CD4-positive, alpha-beta T cell (primary cell): ENCODE results near the gene CORO7. TPM values are rescaled to one million over a fixed set of nuclear protein-coding genes. Genes with fewer than 3 reads are reported as not detected.
A peak's percentile ranks its signal among the peaks of the same experiment; 100 is the strongest.
"Not testable (repeated sequence)": the region's sequence is repeated elsewhere in the genome, so short reads cannot be mapped to it uniquely, and the experiment has no call there.

Experiments used
- ATAC-seq: fragments of 200-7000 bp; cut with Tn5 transposase; one replicate; pipeline ENCODE4 v1.10.0; 2022; ENCODE audit warnings: mild to moderate bottlenecking; ENCODE audit not compliant: poor library complexity
- CTCF ChIA-PET: fragments of 350-600 bp; sonication (Branson Sonifier 250); formaldehyde crosslinking; loops from one replicate; lab custom pipeline; 2021; ENCODE audit warnings: antibody characterized with exemption, inconsistent platforms; lab: Charles Lee
- POLR2A ChIA-PET: fragments of 350-600 bp; sonication (Branson Sonifier 250); formaldehyde crosslinking; loops from one replicate; lab custom pipeline; 2021; ENCODE audit warnings: antibody characterized with exemption, inconsistent platforms; lab: Charles Lee
- DNase-seq, 14 experiments: peaks; one replicate each; pipeline ENCODE4 v3.0.0-alpha.2; 2013 to 2020; ENCODE audit warnings: mixed read lengths in 2 of 14
- H3K27ac ChIP-seq, 2 donors: one replicate each; pipeline versions ENCODE4 v1.5.1 to v1.7.0; 2013; ENCODE audit warnings: low read length in 2 of 2, low read depth in 1 of 2, mild to moderate bottlenecking in 1 of 2
- H3K27me3 ChIP-seq, 2 experiments: 1 replicate in 1 of 2; 2 replicates in 1 of 2; pipeline versions ENCODE4 v1.6.1 to v1.7.0; 2013; ENCODE audit warnings: low read length in 2 of 2, control low read depth in 1 of 2, mild to moderate bottlenecking in 1 of 2, moderate library complexity in 1 of 2; ENCODE audit not compliant: insufficient read depth in 2 of 2, control insufficient read depth in 1 of 2
- H3K36me3 ChIP-seq: one replicate; pipeline ENCODE4 v1.6.1; 2013; ENCODE audit warnings: low read length, control low read depth; ENCODE audit not compliant: insufficient read depth
- H3K4me1 ChIP-seq: one replicate; pipeline ENCODE4 v1.6.1; 2013; ENCODE audit warnings: low read length, control low read depth; ENCODE audit not compliant: insufficient read depth
- H3K4me3 ChIP-seq: one replicate; pipeline ENCODE4 v1.5.1; 2013; ENCODE audit warnings: mild to moderate bottlenecking, low read length, moderate library complexity
- H3K9me3 ChIP-seq, 2 experiments: 1 replicate in 1 of 2; 2 replicates in 1 of 2; pipeline versions ENCODE4 v1.6.1 to v1.7.0; 2013; ENCODE audit warnings: low read length in 2 of 2, mild to moderate bottlenecking in 2 of 2, control low read depth in 1 of 2, moderate library complexity in 1 of 2; ENCODE audit not compliant: control insufficient read depth in 1 of 2, insufficient read depth in 1 of 2
- H3K27ac Mint-ChIP-seq: one replicate; pipeline ENCODE4 v1.8.0; 2020; ENCODE audit warnings: mixed read lengths
- H3K27me3 Mint-ChIP-seq: one replicate; pipeline ENCODE4 v1.8.0; 2021; ENCODE audit warnings: mixed read lengths
- H3K36me3 Mint-ChIP-seq: one replicate; pipeline ENCODE4 v1.8.0; 2021; ENCODE audit warnings: low read depth, mixed read lengths
- H3K4me1 Mint-ChIP-seq: one replicate; pipeline ENCODE4 v1.8.0; 2021; ENCODE audit warnings: low read depth, mixed read lengths
- H3K4me3 Mint-ChIP-seq: one replicate; pipeline ENCODE4 v1.8.0; 2020; ENCODE audit warnings: mild to moderate bottlenecking, mixed read lengths
- H3K9me3 Mint-ChIP-seq: one replicate; pipeline ENCODE4 v1.8.0; 2020; ENCODE audit warnings: mixed read lengths
- intact Hi-C, 2 experiments: fragments of 100-400 bp; cut with DNase I in 1 of 2; cut with micrococcal nuclease in 1 of 2; formaldehyde crosslinking; loops; one replicate each; pipeline versions ENCODE4 v1.15.1 to v1.9.0; 2023 to 2025; cut with DNase I, micrococcal nuclease
- total RNA-seq, 174 experiments: library from RNA in 2 of 174; stranded (reverse) in 2 of 174; gene quantifications; one replicate each; pipeline ENCODE4 v1.2.3 and lab custom pipeline; 2021 to 2026
- TF ChIP-seq, protein P1 (sequence below): fragments of 200-600 bp; IDR thresholded peaks from one replicate; pipeline ENCODE4 v1.8.0; 2022; ENCODE audit warnings: antibody characterized with exemption, mild to moderate bottlenecking

The CORO7 gene
- total RNA-seq, 2 experiments from 2014 or later = 801 to 805 TPM

DNA sequence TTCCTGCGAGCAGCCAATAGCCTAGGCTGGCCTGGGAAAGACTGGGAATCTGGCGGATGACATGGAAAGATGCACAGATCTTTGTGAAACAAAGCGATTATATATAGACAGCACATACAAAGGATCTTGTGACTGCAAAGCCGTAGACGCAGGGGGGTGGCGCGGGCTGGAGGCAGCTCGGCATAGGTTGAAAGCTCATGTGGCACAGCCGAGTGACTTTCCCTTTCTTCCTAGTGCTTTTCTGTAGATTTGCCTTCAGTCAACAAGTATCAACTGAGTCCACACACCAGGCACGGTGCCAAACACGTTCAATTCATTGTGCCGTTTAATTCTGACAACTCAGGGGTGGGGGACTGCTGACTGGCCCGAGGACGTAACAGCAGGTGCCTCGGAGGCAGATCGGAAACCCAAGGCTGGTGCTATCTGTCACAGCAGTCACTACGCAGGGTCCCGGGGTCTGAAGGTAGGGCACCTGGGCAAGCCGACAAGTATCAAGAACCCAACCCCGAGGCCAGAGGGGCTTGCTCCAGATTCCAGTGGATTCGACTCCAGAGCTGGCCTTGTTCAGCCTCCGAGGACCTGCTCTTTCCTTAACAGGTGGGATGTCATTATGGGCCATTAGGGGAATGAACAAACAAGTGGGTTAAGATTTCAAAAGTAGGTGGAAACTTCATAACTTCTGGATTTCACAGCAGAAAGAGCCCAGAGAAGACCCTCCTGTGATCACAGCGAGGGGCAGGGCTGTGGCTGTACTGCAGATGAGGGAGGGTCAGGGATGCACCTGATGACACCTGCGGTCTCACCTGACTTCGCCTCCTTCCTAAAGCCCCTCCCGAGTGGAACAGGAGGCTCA is 71.2 kb downstream of the CORO7 start:
- H3K4me1 Mint-ChIP-seq = peaks cover 18% of the 10 kb centered on the region
- no peaks in the 10 kb centered on the region for H3K27me3 Mint-ChIP-seq
- H3K9me3 ChIP-seq = no peaks in the 10 kb centered on the region
- DNase-seq = no peak
- peak overlapping the region; percentile 61 for H3K27ac Mint-ChIP-seq
- H3K36me3 ChIP-seq = peaks cover 31% of the 10 kb centered on the region
- H3K4me1 ChIP-seq = peaks cover 47% of the 10 kb centered on the region
- peaks cover 15% of the 10 kb centered on the region for H3K36me3 Mint-ChIP-seq
- no peak overlapping the region for H3K4me3 ChIP-seq
- intact Hi-C loops = no loop called here
- ChIA-PET CTCF (interaction anchor here (0.7 kb wide), 1 partner anchor 325 kb away, joined by 3 read pairs; no protein-coding TSS in a partner anchor), POLR2A (no interaction called here)
- H3K27me3 ChIP-seq = no peaks in the 10 kb centered on the region
- ATAC-seq = no peak
- H3K4me3 Mint-ChIP-seq = no peak overlapping the region
- H3K9me3 Mint-ChIP-seq = no peaks in the 10 kb centered on the region
- no peak overlapping the region for H3K27ac ChIP-seq
- TF ChIP-seq, protein P1, sequence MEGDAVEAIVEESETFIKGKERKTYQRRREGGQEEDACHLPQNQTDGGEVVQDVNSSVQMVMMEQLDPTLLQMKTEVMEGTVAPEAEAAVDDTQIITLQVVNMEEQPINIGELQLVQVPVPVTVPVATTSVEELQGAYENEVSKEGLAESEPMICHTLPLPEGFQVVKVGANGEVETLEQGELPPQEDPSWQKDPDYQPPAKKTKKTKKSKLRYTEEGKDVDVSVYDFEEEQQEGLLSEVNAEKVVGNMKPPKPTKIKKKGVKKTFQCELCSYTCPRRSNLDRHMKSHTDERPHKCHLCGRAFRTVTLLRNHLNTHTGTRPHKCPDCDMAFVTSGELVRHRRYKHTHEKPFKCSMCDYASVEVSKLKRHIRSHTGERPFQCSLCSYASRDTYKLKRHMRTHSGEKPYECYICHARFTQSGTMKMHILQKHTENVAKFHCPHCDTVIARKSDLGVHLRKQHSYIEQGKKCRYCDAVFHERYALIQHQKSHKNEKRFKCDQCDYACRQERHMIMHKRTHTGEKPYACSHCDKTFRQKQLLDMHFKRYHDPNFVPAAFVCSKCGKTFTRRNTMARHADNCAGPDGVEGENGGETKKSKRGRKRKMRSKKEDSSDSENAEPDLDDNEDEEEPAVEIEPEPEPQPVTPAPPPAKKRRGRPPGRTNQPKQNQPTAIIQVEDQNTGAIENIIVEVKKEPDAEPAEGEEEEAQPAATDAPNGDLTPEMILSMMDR = no peak

DNA sequence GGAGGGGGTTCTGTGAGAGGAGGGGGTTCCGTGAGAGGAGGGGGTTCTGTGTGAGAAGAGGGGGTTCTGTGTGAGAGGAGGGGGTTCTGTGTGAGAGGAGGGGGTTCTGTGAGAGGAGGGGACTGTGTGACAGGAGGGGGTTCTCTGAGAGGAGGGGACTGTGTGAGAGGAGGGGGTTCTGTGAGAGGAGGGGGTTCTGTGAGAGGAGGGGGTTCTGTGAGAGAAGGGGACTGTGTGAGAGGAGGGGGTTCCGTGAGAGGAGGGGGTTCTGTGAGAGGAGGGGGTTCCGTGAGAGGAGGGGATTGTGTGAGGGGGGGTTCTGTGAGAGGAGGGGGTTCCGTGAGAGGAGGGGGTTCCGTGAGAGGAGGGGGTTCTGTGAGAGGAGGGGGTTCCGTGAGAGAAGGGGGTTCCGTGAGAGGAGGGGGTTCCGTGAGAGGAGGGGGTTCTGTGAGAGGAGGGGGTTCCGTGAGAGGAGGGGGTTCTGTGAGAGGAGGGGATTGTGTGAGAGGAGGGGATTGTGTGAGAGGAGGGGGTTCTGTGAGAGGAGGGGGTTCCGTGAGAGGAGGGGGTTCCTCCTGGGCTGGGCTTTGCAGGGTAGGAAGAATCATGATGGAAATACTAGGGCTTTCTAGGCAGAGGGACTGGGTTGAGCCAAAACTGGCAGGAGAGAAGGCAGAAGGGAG is 72.0 kb downstream of the CORO7 start:
- Mint-ChIP-seq H3K27ac (peak overlapping the region; percentile 52), H3K4me1 (peaks cover 18% of the 10 kb centered on the region), H3K36me3 (peaks cover 17% of the 10 kb centered on the region)
- CTCF ChIA-PET = interaction anchor here (0.7 kb wide), 1 partner anchor 326 kb away, joined by 3 read pairs; no protein-coding TSS in a partner anchor
- H3K9me3 Mint-ChIP-seq, ATAC-seq, H3K27me3 Mint-ChIP-seq, H3K4me3 ChIP-seq, H3K4me3 Mint-ChIP-seq, POLR2A ChIA-PET, intact Hi-C loops, DNase-seq, H3K27me3 ChIP-seq, H3K9me3 ChIP-seq: not testable (repeated sequence)
- H3K27ac ChIP-seq = peak overlapping the region in 1 of 2 donors; percentile 21
- peaks cover 42% of the 10 kb centered on the region for H3K4me1 ChIP-seq
- H3K36me3 ChIP-seq = peaks cover 39% of the 10 kb centered on the region

DNA sequence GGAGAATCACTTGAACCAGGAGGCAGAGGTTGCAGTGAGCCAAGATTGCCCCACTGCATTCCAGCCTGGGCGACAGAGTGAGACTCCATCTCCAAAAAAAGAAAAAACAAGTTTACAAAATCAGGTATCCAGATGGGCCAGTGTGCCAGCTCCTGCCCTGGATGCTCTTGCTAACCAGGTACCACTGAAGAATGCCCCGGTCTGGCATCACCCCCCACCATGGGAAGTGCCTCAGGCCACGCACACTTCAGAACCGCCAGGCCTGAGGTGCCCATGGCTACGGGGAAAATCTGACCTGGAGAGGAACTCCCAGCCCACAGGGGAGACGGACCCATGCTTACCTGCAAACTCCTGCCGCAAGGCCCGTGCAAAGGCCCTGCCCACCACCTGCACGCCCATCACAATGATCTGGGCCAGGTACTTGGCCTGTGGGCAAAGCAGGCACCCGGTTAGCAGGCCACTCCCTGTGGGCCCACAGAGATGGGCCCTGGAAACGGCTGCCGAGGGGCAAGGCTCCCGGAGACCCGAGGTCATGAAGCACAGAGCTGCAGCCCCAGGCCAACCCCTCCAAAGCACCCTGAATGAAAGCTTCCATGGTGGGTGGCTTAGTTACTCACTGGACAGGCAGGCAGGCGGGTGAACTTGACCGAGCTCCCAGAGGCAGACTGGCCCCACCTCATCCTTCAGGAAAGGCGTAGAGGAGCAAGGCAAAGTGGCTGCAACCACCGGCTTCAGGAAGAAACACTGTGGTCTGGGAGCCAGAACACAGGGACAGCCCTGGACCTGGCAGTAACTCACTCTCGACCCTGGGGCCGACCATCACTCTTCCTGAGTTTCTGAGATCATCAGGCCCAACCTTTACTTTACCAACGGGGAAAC is 73.3 kb downstream of the CORO7 start:
- Mint-ChIP-seq H3K27me3 (no peaks in the 10 kb centered on the region), H3K4me3 (no peak overlapping the region), H3K27ac (no peak overlapping the region), H3K4me1 (peaks cover 13% of the 10 kb centered on the region), H3K9me3 (no peaks in the 10 kb centered on the region), H3K36me3 (peaks cover 16% of the 10 kb centered on the region)
- TF ChIP-seq, protein P1 = no peak
- no peak overlapping the region for H3K4me3 ChIP-seq
- H3K36me3 ChIP-seq = peaks cover 43% of the 10 kb centered on the region
- H3K4me1 ChIP-seq = peaks cover 36% of the 10 kb centered on the region
- DNase-seq (no peak), ATAC-seq (no peak)
- H3K27me3 ChIP-seq = no peaks in the 10 kb centered on the region
- no peak overlapping the region for H3K27ac ChIP-seq
- intact Hi-C loops = no loop called here
- no peaks in the 10 kb centered on the region for H3K9me3 ChIP-seq
- POLR2A ChIA-PET = interaction anchor here (1.2 kb wide), 1 partner anchor 348 kb away, joined by 3 read pairs; no protein-coding TSS in a partner anchor
- CTCF ChIA-PET = no interaction called here
